HFFc6 (cell line): ENCODE measurements around the gene SEMA4F. TPM values are rescaled to one million over a fixed set of nuclear protein-coding genes. Genes with fewer than 3 reads are reported as not detected.

Experiments
- DNase-seq: peaks from one replicate; pipeline ENCODE4 v3.0.0-alpha.2; 2018
- H3K27ac Mint-ChIP-seq: 2 replicates; pipeline ENCODE4 v1.8.0; 2020; ENCODE audit warnings: mild to moderate bottlenecking, mixed read lengths
- H3K27me3 Mint-ChIP-seq: 2 replicates; pipeline ENCODE4 v1.8.0; 2021; ENCODE audit warnings: mild to moderate bottlenecking, moderate library complexity, mixed read lengths; ENCODE audit not compliant: insufficient read depth
- H3K36me3 Mint-ChIP-seq: 2 replicates; pipeline ENCODE4 v1.8.0; 2021; ENCODE audit warnings: low read depth, mixed read lengths
- H3K4me1 Mint-ChIP-seq: 2 replicates; pipeline ENCODE4 v1.8.0; 2020; ENCODE audit warnings: low read depth, mixed read lengths
- H3K4me3 Mint-ChIP-seq: 2 replicates; pipeline ENCODE4 v1.8.0; 2020; ENCODE audit warnings: mild to moderate bottlenecking, moderate library complexity, mixed read lengths
- H3K9me3 Mint-ChIP-seq: 2 replicates; pipeline ENCODE4 v1.8.0; 2020; ENCODE audit warnings: mild to moderate bottlenecking, mixed read lengths
- total RNA-seq, 6 experiments: library from RNA; stranded (reverse); fragmentation: NEBNext Ultra II Directional; extraction: Animal tissue kit (Norgen Biotek cat#: 25700); gene quantifications; 2 replicates in 1 of 6; 3 replicates in 5 of 6; pipeline ENCODE4 v1.2.3, GENCODE V29; 2021
- TF ChIP-seq, protein P1 (sequence below): fragments of 200-600 bp; sonication (generic); IDR thresholded peaks from 2 replicates; pipeline ENCODE4 v1.5.0; 2021; ENCODE audit warnings: antibody characterized with exemption, mild to moderate bottlenecking

The SEMA4F gene
- total RNA-seq, 6 experiments from 2014 or later, result 12.5 to 16.5 (median 14.4) TPM

GRCh38 chr2:74695663-74696062 lies 41.6 kb downstream of the SEMA4F start:
- peaks cover 6% of the 10 kb centered on the region for H3K27me3 Mint-ChIP-seq
- no peak overlapping the region for H3K4me3 Mint-ChIP-seq
- no peak overlapping the region for H3K27ac Mint-ChIP-seq
- H3K9me3 Mint-ChIP-seq, result no peaks in the 10 kb centered on the region
- H3K4me1 Mint-ChIP-seq, result peaks cover 41% of the 10 kb centered on the region
- DNase-seq, result no peak
- TF ChIP-seq, protein P1, sequence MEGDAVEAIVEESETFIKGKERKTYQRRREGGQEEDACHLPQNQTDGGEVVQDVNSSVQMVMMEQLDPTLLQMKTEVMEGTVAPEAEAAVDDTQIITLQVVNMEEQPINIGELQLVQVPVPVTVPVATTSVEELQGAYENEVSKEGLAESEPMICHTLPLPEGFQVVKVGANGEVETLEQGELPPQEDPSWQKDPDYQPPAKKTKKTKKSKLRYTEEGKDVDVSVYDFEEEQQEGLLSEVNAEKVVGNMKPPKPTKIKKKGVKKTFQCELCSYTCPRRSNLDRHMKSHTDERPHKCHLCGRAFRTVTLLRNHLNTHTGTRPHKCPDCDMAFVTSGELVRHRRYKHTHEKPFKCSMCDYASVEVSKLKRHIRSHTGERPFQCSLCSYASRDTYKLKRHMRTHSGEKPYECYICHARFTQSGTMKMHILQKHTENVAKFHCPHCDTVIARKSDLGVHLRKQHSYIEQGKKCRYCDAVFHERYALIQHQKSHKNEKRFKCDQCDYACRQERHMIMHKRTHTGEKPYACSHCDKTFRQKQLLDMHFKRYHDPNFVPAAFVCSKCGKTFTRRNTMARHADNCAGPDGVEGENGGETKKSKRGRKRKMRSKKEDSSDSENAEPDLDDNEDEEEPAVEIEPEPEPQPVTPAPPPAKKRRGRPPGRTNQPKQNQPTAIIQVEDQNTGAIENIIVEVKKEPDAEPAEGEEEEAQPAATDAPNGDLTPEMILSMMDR, result no peak
- H3K36me3 Mint-ChIP-seq, result no peaks in the 10 kb centered on the region

DNA sequence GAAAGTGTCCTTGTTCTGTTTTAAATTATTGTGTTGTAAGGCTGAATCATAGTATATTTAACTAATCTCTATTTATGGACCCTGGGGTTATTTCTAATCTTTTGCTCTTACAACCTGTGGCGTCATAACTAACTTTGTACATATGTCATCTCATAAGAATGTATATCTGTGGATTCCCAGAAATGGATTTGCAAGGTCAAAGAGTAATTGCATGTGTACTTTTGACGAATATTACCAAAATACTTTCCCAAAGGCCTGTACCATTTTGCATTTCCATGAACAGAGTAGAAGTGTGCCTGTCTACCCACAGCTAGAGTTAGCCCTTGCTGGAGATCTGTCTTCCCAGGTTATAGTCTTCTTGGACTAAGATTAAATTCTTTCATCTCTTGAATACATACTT lies 42.8 kb downstream of the SEMA4F start:
- Mint-ChIP-seq H3K9me3 (no peaks in the 10 kb centered on the region), H3K4me3 (peak overlapping the region; percentile 5; the same call in 1 of the 2 replicates), H3K27me3 (peaks cover 6% of the 10 kb centered on the region), H3K27ac (peak overlapping the region; percentile 76), H3K4me1 (peaks cover 33% of the 10 kb centered on the region), H3K36me3 (no peaks in the 10 kb centered on the region)
- TF ChIP-seq, protein P1, result no peak
- DNase-seq, result peak; percentile 67

GRCh38 chr2:74700643-74701372 lies 46.8 kb downstream of the SEMA4F start:
- H3K27ac Mint-ChIP-seq, result no peak overlapping the region
- no peak for DNase-seq
- H3K4me1 Mint-ChIP-seq, result peaks cover 20% of the 10 kb centered on the region
- TF ChIP-seq, protein P1, result no peak
- peaks cover 10% of the 10 kb centered on the region for H3K27me3 Mint-ChIP-seq
- no peak overlapping the region for H3K4me3 Mint-ChIP-seq
- no peaks in the 10 kb centered on the region for H3K36me3 Mint-ChIP-seq
- no peaks in the 10 kb centered on the region for H3K9me3 Mint-ChIP-seq

- no peaks in the 10 kb centered on the region for H3K9me3 Mint-ChIP-seq
- no peak for DNase-seq
- TF ChIP-seq, protein P1, result no peak
- H3K27me3 Mint-ChIP-seq, result peaks cover 10% of the 10 kb centered on the region
- H3K36me3 Mint-ChIP-seq, result no peaks in the 10 kb centered on the region
- peaks cover 11% of the 10 kb centered on the region for H3K4me1 Mint-ChIP-seq
- no peak overlapping the region for H3K4me3 Mint-ChIP-seq
- no peak overlapping the region for H3K27ac Mint-ChIP-seq
These were observed 48.1 kb downstream of the SEMA4F start for GRCh38 chr2:74702001-74702715.

DNA sequence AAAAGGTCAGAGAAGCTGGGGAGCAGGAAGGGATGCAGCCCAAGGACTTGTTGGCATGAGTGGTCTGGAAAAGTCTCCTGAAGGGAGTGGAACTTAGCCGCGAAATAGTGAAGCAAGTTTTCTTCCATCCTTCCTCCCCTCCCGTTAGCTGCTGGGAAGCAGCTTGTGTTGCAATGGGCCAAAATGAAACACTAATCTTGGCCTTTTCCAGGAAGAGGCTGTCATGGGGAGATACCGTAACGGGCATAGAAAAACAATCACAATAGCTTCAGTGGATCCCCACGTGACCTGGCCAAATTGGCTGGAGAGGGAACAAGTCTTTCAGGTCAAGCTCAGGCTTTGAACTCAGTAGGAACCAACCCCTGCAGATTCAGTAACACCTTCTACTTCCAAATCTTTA lies 49.3 kb downstream of the SEMA4F start:
- no peak overlapping the region for H3K4me3 Mint-ChIP-seq
- TF ChIP-seq, protein P1, result no peak
- no peaks in the 10 kb centered on the region for H3K36me3 Mint-ChIP-seq
- no peak for DNase-seq
- H3K27ac Mint-ChIP-seq, result no peak overlapping the region
- H3K4me1 Mint-ChIP-seq, result peaks cover 6% of the 10 kb centered on the region; the same call in 1 of the 2 replicates
- peaks cover 10% of the 10 kb centered on the region for H3K27me3 Mint-ChIP-seq
- no peaks in the 10 kb centered on the region for H3K9me3 Mint-ChIP-seq
